ENCODE measurements around the gene ZNF354C.

DNA sequence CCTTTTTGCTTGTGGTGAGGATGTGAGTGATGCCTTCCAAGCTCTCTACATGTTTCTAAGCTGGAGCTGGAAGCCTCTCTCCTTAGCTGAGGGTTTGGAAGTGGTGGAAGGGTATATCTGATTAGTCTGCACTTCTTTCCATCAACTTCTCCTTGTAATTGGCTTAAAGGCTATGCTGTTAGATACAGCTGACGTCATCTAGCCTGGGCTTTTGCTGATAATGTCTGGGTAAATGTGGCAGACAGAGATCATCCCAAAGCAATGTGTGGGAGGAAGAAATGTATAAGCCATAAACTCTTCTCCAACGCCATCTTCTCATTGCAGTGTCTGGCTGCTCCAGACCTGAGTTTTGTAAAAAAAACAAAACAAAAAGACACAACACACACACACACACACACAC lies 29.3 kb downstream of the ZNF354C start:
- TF ChIP-seq, protein P1, sequence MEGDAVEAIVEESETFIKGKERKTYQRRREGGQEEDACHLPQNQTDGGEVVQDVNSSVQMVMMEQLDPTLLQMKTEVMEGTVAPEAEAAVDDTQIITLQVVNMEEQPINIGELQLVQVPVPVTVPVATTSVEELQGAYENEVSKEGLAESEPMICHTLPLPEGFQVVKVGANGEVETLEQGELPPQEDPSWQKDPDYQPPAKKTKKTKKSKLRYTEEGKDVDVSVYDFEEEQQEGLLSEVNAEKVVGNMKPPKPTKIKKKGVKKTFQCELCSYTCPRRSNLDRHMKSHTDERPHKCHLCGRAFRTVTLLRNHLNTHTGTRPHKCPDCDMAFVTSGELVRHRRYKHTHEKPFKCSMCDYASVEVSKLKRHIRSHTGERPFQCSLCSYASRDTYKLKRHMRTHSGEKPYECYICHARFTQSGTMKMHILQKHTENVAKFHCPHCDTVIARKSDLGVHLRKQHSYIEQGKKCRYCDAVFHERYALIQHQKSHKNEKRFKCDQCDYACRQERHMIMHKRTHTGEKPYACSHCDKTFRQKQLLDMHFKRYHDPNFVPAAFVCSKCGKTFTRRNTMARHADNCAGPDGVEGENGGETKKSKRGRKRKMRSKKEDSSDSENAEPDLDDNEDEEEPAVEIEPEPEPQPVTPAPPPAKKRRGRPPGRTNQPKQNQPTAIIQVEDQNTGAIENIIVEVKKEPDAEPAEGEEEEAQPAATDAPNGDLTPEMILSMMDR (IDR thresholded peaks at IDR 0.05), result no peak
- TF ChIP-seq POLR2A (IDR thresholded peaks at IDR 0.05), result no peak
